PFSK-1 (cell line): ENCODE measurements around the gene DOCK1.

Experiments used
- POLR2AphosphoS5 ChIP-seq: IDR thresholded peaks from 2 replicates; pipeline ENCODE4 v1.6.1; 2012; ENCODE audit warnings: low read depth, mild to moderate bottlenecking, control low read depth, low read length, moderate library complexity
- REST ChIP-seq, 2 experiments: IDR thresholded peaks; 2 replicates each; pipeline versions ENCODE4 v1.6.1 to v1.8.0; 2011 to 2012; ENCODE audit warnings: low read depth in 2 of 2, low read length in 2 of 2, control low read depth in 1 of 2, inconsistent platforms in 1 of 2, mild to moderate bottlenecking in 1 of 2, moderate library complexity in 1 of 2; ENCODE audit not compliant: insufficient read depth in 1 of 2
- SIN3A ChIP-seq: IDR thresholded peaks from 2 replicates; pipeline ENCODE4 v1.6.1; 2012; ENCODE audit warnings: mild to moderate bottlenecking, low read length, moderate library complexity, borderline replicate concordance; ENCODE audit not compliant: insufficient read depth
- TAF1 ChIP-seq: IDR thresholded peaks from 2 replicates; pipeline ENCODE4 v1.6.1; 2012; ENCODE audit warnings: low read length, control low read depth, borderline replicate concordance; ENCODE audit not compliant: insufficient read depth

DNA sequence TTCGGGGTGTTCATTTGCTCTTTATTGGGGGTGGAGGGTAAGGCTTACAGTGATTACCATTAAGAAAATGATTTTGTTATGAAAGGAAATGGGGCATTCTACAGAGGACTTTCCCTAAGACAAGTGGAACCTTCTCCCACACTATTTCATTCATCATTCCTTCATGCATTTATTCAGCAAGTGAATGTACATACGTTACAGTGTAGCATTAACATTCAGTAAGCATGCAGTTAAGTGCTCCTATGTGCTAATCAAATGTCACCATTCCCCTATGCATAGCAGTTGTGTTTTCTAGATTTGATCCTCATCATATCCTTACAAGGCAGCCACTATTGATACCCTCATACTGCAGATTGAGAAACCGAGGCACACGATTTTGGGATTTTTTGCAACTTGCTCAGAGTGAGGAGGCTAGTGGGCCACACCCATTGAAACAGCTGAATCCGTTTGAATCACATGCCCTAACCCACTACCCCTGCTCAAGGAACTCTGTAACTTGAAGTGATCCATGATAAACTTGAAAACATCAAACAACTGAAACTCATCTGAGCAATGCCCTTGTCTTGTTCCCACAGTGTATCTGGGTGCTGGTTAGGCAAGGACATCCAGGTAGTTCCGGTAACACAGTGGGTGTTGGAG, 274.5 kb downstream of the DOCK1 start:
- TF ChIP-seq TAF1 (no peak), REST (IDR thresholded peaks at IDR 0.05; ENCODE audit: insufficient read depth in 1 of 2, low read depth in 2 of 2, low read length in 2 of 2) (no peak), SIN3A (no peak), POLR2AphosphoS5 (no peak)
